OCI-LY3 (cell line): ENCODE data around the gene TUBA4B.
A peak's percentile ranks its signal among the peaks of the same experiment; 100 is the strongest.
"Not testable (repeated sequence)": the region's sequence is repeated elsewhere in the genome, so short reads cannot be mapped to it uniquely, and the experiment has no call there.

ENCODE experiments used
- H2AFZ ChIP-seq: fragments of 200-600, 300-600 bp; shearing (Covaris generic); 2 replicates; pipeline ENCODE4 v1.6.0; 2014; ENCODE audit warnings: antibody characterized with exemption, low read depth, low read length
- H3K27ac ChIP-seq: fragments of 200-600, 300-600 bp; sonication (generic); 2 replicates; pipeline ENCODE4 v1.5.1; 2014; ENCODE audit warnings: mild to moderate bottlenecking, low read length, moderate library complexity, mixed read lengths
- H3K27me3 ChIP-seq: fragments of 200-600, 300-600 bp; sonication (generic); 2 replicates; pipeline ENCODE4 v1.6.1; 2014; ENCODE audit warnings: low read depth, low read length, mixed read lengths
- H3K36me3 ChIP-seq: fragments of 200-600, 300-600 bp; sonication (generic); replicated peaks from 2 replicates; pipeline ENCODE3; 2014; ENCODE audit warnings: low read depth, low read length, mixed read lengths
- H3K4me1 ChIP-seq: fragments of 300-600, 200-600 bp; sonication (generic); 2 replicates; pipeline ENCODE4 v1.6.1; 2014; ENCODE audit warnings: low read length, mixed read lengths
- H3K4me2 ChIP-seq: fragments of 200-600, 300-600 bp; sonication (generic); 2 replicates; pipeline ENCODE4 v1.6.1; 2014; ENCODE audit warnings: low read length, mixed read lengths
- H3K4me3 ChIP-seq: fragments of 300-600, 200-600 bp; sonication (generic); 2 replicates; pipeline ENCODE4 v1.5.1; 2014; ENCODE audit warnings: antibody characterized with exemption, mild to moderate bottlenecking, low read length, moderate library complexity
- H3K79me2 ChIP-seq: fragments of 300-600, 200-600 bp; shearing (Covaris generic); 2 replicates; pipeline ENCODE4 v1.6.1; 2014; ENCODE audit warnings: mild to moderate bottlenecking, low read length, mixed read lengths
- H3K9ac ChIP-seq: fragments of 300-600, 200-600 bp; shearing (Covaris generic); 2 replicates; pipeline ENCODE4 v1.6.0; 2014; ENCODE audit warnings: mild to moderate bottlenecking, low read length, moderate library complexity
- H3K9me3 ChIP-seq: fragments of 200-600, 300-600 bp; shearing (Covaris generic); 2 replicates; pipeline ENCODE4 v1.6.1; 2014; ENCODE audit warnings: low read length, mixed read lengths; ENCODE audit not compliant: insufficient read depth
- H4K20me1 ChIP-seq: fragments of 200-600, 300-600 bp; sonication (generic); 2 replicates; pipeline ENCODE4 v1.6.1; 2016; ENCODE audit warnings: low read length, mixed read lengths; ENCODE audit not compliant: insufficient read depth
- CTCF ChIP-seq: fragments of 200-600, 300-600 bp; sonication (generic); IDR thresholded peaks from 2 replicates; pipeline ENCODE4 v1.5.1; 2014; ENCODE audit warnings: antibody characterized with exemption, low read length, low read depth
- EZH2phosphoT487 ChIP-seq: fragments of 200-600 bp; shearing (Covaris generic); IDR thresholded peaks from 2 replicates; pipeline ENCODE4 v1.6.1; 2018; ENCODE audit warnings: antibody characterized with exemption, mixed run types, low read depth

Gene TUBA4B

GRCh38 chr2:219252084-219252483 is 959 bp upstream of the TUBA4B start:
- H3K79me2 ChIP-seq, result peaks cover 26% of the 10 kb centered on the region
- no peak overlapping the region for H3K27ac ChIP-seq
- peak overlapping the region; percentile 96 for H3K4me3 ChIP-seq
- H3K4me1 ChIP-seq, result peaks cover 40% of the 10 kb centered on the region
- no peaks in the 10 kb centered on the region for H3K9me3 ChIP-seq
- peak overlapping the region; percentile 94 for H3K9ac ChIP-seq
- peak overlapping the region; percentile 77 for H3K4me2 ChIP-seq
- peaks cover 18% of the 10 kb centered on the region for H3K36me3 ChIP-seq
- no peak overlapping the region for H2AFZ ChIP-seq
- no peaks in the 10 kb centered on the region; the same call in 1 of the 2 replicates for H3K27me3 ChIP-seq
- H4K20me1 ChIP-seq, result no peaks in the 10 kb centered on the region
- TF ChIP-seq CTCF, result no peak
- TF ChIP-seq EZH2phosphoT487, result no peak

GRCh38 chr2:219252570-219252899 is 508 bp upstream of the TUBA4B start:
- Histone ChIP-seq H4K20me1 (no peaks in the 10 kb centered on the region), H3K4me2 (peak overlapping the region; percentile 77), H3K79me2 (peaks cover 26% of the 10 kb centered on the region), H3K4me3 (peak overlapping the region; percentile 96), H2AFZ (no peak overlapping the region; the same call in 1 of the 2 replicates), H3K4me1 (peaks cover 39% of the 10 kb centered on the region), H3K27ac (peak overlapping the region; percentile 46), H3K9me3 (no peaks in the 10 kb centered on the region), H3K9ac (peak overlapping the region; percentile 94), H3K36me3 (peaks cover 18% of the 10 kb centered on the region), H3K27me3 (no peaks in the 10 kb centered on the region; the same call in 1 of the 2 replicates)
- TF ChIP-seq EZH2phosphoT487, result no peak
- no peak for TF ChIP-seq CTCF

GRCh38 chr2:219253753-219254589 is 928 bp downstream of the TUBA4B start, which contains the start of gene TUBA4A:
TUBA4A (minus strand) TSS chr2:219253918; CDS start chr2:219253858, 60 bp downstream.
- Histone ChIP-seq H3K9me3 (no peaks in the 10 kb centered on the region), H3K4me2 (peak within 1 kb of the TSS; percentile 77), H4K20me1 (no peaks in the 10 kb centered on the region), H3K79me2 (peaks cover 26% of the 10 kb centered on the region), H3K9ac (peak within 1 kb of the TSS; percentile 94), H3K27me3 (no peaks in the 10 kb centered on the region; the same call in 1 of the 2 replicates), H3K36me3 (peaks cover 16% of the 10 kb centered on the region), H3K27ac (peak within 1 kb of the TSS; percentile 46), H3K4me3 (peak within 1 kb of the TSS; percentile 96), H3K4me1 (peaks cover 28% of the 10 kb centered on the region), H2AFZ (peak within 1 kb of the TSS; percentile 70; the same call in 1 of the 2 replicates)
- TF ChIP-seq CTCF (no peak), EZH2phosphoT487 (no peak)

- peak overlapping the region; percentile 96 for H3K4me3 ChIP-seq
- H3K79me2 ChIP-seq, result peaks cover 26% of the 10 kb centered on the region
- H3K36me3 ChIP-seq, result peaks cover 16% of the 10 kb centered on the region
- peaks cover 21% of the 10 kb centered on the region for H3K4me1 ChIP-seq
- no peak overlapping the region for H3K27ac ChIP-seq
- peak overlapping the region; percentile 70; the same call in 1 of the 2 replicates for H2AFZ ChIP-seq
- H3K27me3 ChIP-seq, result no peaks in the 10 kb centered on the region; the same call in 1 of the 2 replicates
- peak overlapping the region; percentile 52 for H3K9ac ChIP-seq
- TF ChIP-seq EZH2phosphoT487, result no peak
- no peak for TF ChIP-seq CTCF
- no peaks in the 10 kb centered on the region for H4K20me1 ChIP-seq
- peak overlapping the region; percentile 77 for H3K4me2 ChIP-seq
- no peaks in the 10 kb centered on the region for H3K9me3 ChIP-seq
Observed at GRCh38 chr2:219254590-219255201, 1.7 kb downstream of the TUBA4B start.

GRCh38 chr2:219258942-219259341 is 5.9 kb downstream of the TUBA4B start:
- H3K36me3 ChIP-seq, H3K27me3 ChIP-seq, H4K20me1 ChIP-seq, H3K4me3 ChIP-seq, H3K4me2 ChIP-seq, H3K9ac ChIP-seq, H3K27ac ChIP-seq, H2AFZ ChIP-seq, H3K9me3 ChIP-seq, H3K4me1 ChIP-seq, H3K79me2 ChIP-seq: not testable (repeated sequence)
